ENCODE measurements around the gene SEMA3G.

The SEMA3G gene

DNA sequence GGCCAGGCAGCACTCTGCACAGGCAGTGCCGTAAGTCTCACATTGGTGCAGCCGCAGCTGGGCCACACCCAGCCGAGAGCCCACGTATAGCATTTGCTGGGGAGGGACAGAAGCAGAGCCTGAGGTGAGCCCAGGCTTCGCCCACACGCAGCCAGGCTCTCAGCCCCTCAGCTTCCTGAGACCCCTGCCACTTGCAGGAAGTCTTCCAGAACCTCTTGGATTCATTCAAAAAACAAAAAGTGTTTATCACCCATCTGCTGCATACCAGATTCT lies 6.9 kb downstream of the SEMA3G start:
- H3K27ac ChIP-seq (ENCODE audit: low read depth, low read length) = no peak overlapping the region
- H3K4me1 ChIP-seq (ENCODE audit: control insufficient read depth in 1 of 2, insufficient read depth in 2 of 2, low read length in 2 of 2) = no peaks in the 10 kb centered on the region
- H3K27me3 ChIP-seq (ENCODE audit: control insufficient read depth in 1 of 2, insufficient read depth in 2 of 2, low read length in 2 of 2) = no peaks in the 10 kb centered on the region
- H3K4me3 ChIP-seq (ENCODE audit: low read depth in 1 of 2, low read length in 2 of 2) = no peak overlapping the region
- no peaks in the 10 kb centered on the region for H3K9me3 ChIP-seq (ENCODE audit: control insufficient read depth in 1 of 2, low read length in 2 of 2)
- H3K9ac ChIP-seq (ENCODE audit: low read depth in 1 of 2, low read length in 2 of 2) = no peak overlapping the region
- H3K36me3 ChIP-seq (ENCODE audit: control insufficient read depth in 1 of 2, insufficient read depth in 2 of 2, low read length in 2 of 2) = no peaks in the 10 kb centered on the region

GRCh38 chr3:52437326-52438103 lies 7.4 kb downstream of the SEMA3G start:
- no peak overlapping the region for H3K9ac ChIP-seq (ENCODE audit: low read depth in 1 of 2, low read length in 2 of 2)
- no peak overlapping the region for H3K27ac ChIP-seq (ENCODE audit: low read depth, low read length)
- no peaks in the 10 kb centered on the region for H3K4me1 ChIP-seq (ENCODE audit: control insufficient read depth in 1 of 2, insufficient read depth in 2 of 2, low read length in 2 of 2)
- H3K4me3 ChIP-seq (ENCODE audit: low read depth in 1 of 2, low read length in 2 of 2) = no peak overlapping the region
- H3K9me3 ChIP-seq (ENCODE audit: control insufficient read depth in 1 of 2, low read length in 2 of 2) = no peaks in the 10 kb centered on the region
- no peaks in the 10 kb centered on the region for H3K36me3 ChIP-seq (ENCODE audit: control insufficient read depth in 1 of 2, insufficient read depth in 2 of 2, low read length in 2 of 2)
- no peaks in the 10 kb centered on the region for H3K27me3 ChIP-seq (ENCODE audit: control insufficient read depth in 1 of 2, insufficient read depth in 2 of 2, low read length in 2 of 2)

DNA sequence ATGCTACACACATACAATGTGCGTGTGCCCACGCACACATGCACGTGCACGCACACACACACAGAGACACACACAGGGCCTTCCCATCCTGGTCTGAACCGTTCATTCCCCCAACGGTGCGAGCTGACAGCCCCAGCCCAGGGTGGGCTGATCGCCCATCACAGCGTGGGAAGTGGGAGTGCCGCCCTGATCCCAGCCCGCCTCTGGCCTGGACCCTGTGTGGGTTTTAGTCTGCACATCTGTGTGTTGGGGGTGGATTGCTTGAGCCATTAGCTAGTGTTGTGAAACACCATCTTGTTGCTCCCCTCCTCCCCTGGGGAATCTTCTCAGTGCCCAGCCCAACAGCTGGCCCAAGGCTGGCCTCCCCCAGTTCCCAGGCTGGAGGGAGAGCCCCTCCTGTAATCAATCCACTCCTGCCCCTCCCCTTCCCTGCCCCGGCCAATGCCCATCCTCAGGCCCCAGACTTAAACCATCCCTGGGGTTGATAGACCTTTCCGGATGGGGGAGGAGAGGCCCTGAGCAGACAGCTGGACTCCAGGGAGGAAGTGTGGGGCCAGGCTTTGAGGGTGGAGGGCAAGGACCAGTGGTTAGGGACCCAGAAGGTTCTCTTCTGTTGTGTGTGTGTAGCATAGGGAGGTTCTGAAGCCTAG lies 8.3 kb downstream of the SEMA3G start:
- H3K9ac ChIP-seq (ENCODE audit: low read depth in 1 of 2, low read length in 2 of 2) = no peak overlapping the region
- no peak overlapping the region for H3K27ac ChIP-seq (ENCODE audit: low read depth, low read length)
- no peak overlapping the region for H3K4me3 ChIP-seq (ENCODE audit: low read depth in 1 of 2, low read length in 2 of 2)
- H3K36me3 ChIP-seq (ENCODE audit: control insufficient read depth in 1 of 2, insufficient read depth in 2 of 2, low read length in 2 of 2) = no peaks in the 10 kb centered on the region
- H3K27me3 ChIP-seq (ENCODE audit: control insufficient read depth in 1 of 2, insufficient read depth in 2 of 2, low read length in 2 of 2) = no peaks in the 10 kb centered on the region
- no peaks in the 10 kb centered on the region for H3K9me3 ChIP-seq (ENCODE audit: control insufficient read depth in 1 of 2, low read length in 2 of 2)
- H3K4me1 ChIP-seq (ENCODE audit: control insufficient read depth in 1 of 2, insufficient read depth in 2 of 2, low read length in 2 of 2) = no peaks in the 10 kb centered on the region

DNA sequence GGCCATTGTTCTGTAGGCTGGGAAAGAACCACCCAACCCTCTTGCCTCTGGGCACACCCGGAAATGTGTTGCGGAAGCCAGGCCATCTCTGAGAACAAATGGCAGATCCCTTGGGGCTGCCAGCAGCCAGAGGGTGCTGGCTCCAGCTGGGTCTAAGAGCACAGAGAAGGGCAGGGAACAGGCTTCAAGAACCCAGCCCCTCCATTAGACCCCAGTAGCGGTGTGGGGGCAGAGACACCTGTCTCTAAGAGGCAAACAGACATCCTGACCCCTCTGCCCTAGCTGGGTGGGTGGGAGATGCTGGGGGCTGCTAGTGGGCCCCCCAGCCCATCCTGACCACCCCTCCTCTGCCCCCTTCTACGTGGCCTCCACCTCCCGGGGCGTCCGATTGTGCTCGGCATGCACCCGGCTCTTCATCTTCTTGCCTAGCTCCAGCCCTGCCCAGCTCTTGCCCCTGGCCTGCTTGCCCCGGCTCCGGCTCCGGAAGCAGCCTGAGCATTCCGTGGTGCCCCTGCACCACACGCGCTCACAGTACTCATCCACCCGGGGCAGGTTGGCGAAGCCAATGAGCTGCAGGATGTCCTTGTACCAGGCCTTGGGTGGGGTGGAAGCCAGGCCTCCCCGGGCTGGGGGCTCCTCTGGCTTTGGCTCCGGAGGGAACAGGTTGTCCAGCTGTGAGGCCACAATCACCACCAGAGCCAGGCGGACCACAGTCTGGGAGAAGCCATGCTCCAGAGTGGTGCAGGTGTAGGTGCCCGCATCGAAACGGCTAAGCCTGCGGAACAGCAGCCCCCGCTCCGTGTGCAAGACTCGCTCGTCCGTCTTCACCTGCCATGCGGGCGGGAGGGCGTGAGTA lies 9.4 kb downstream of the SEMA3G start:
- H3K4me1 ChIP-seq (ENCODE audit: control insufficient read depth in 1 of 2, insufficient read depth in 2 of 2, low read length in 2 of 2) = no peaks in the 10 kb centered on the region
- no peaks in the 10 kb centered on the region for H3K36me3 ChIP-seq (ENCODE audit: control insufficient read depth in 1 of 2, insufficient read depth in 2 of 2, low read length in 2 of 2)
- no peak overlapping the region for H3K27ac ChIP-seq (ENCODE audit: low read depth, low read length)
- no peaks in the 10 kb centered on the region for H3K27me3 ChIP-seq (ENCODE audit: control insufficient read depth in 1 of 2, insufficient read depth in 2 of 2, low read length in 2 of 2)
- H3K9ac ChIP-seq (ENCODE audit: low read depth in 1 of 2, low read length in 2 of 2) = no peak overlapping the region
- no peak overlapping the region for H3K4me3 ChIP-seq (ENCODE audit: low read depth in 1 of 2, low read length in 2 of 2)
- no peaks in the 10 kb centered on the region for H3K9me3 ChIP-seq (ENCODE audit: control insufficient read depth in 1 of 2, low read length in 2 of 2)

DNA sequence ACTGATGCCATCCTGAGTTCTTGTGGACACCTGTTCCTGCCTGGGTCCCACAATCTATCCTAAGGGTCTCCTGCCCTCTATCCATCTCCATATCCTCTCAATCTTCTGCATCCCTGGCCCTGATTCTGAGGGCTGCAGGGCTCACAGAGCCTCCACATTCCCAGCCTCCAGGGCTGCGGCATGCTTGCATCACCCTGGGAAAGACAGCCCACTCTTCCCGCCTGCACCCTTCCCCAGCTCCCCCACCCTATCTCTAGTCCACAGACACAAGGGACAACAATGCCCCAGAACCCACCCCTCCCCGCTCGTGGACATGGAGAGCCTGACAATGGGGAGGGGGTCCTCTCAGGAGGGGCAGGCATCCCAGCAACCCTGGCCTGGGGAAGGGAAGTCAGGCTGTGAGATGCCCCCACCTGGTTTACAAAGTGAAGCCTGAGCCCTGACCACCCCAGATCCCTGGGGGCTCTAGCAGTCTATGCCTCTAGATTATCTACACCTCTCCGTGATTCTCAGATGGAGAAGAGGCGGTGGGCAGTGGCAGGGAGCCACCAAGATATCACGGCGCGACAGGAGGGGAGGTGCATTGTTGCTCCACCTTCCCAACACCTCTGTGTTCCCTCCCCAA lies 10.3 kb downstream of the SEMA3G start:
- Histone ChIP-seq H3K9me3 (ENCODE audit: control insufficient read depth in 1 of 2, low read length in 2 of 2) (no peaks in the 10 kb centered on the region), H3K27ac (ENCODE audit: low read depth, low read length) (no peak overlapping the region), H3K27me3 (ENCODE audit: control insufficient read depth in 1 of 2, insufficient read depth in 2 of 2, low read length in 2 of 2) (no peaks in the 10 kb centered on the region), H3K4me1 (ENCODE audit: control insufficient read depth in 1 of 2, insufficient read depth in 2 of 2, low read length in 2 of 2) (no peaks in the 10 kb centered on the region), H3K9ac (ENCODE audit: low read depth in 1 of 2, low read length in 2 of 2) (no peak overlapping the region), H3K4me3 (ENCODE audit: low read depth in 1 of 2, low read length in 2 of 2) (no peak overlapping the region), H3K36me3 (ENCODE audit: control insufficient read depth in 1 of 2, insufficient read depth in 2 of 2, low read length in 2 of 2) (no peaks in the 10 kb centered on the region)

- Histone ChIP-seq H3K4me1 (ENCODE audit: control insufficient read depth in 1 of 2, insufficient read depth in 2 of 2, low read length in 2 of 2) (no peaks in the 10 kb centered on the region), H3K9ac (ENCODE audit: low read depth in 1 of 2, low read length in 2 of 2) (no peak overlapping the region), H3K27ac (ENCODE audit: low read depth, low read length) (no peak overlapping the region), H3K27me3 (ENCODE audit: control insufficient read depth in 1 of 2, insufficient read depth in 2 of 2, low read length in 2 of 2) (no peaks in the 10 kb centered on the region), H3K4me3 (ENCODE audit: low read depth in 1 of 2, low read length in 2 of 2) (no peak overlapping the region), H3K9me3 (ENCODE audit: control insufficient read depth in 1 of 2, low read length in 2 of 2) (no peaks in the 10 kb centered on the region), H3K36me3 (ENCODE audit: control insufficient read depth in 1 of 2, insufficient read depth in 2 of 2, low read length in 2 of 2) (no peaks in the 10 kb centered on the region)
Measured at GRCh38 chr3:52433996-52434479, 10.9 kb downstream of the SEMA3G start.

DNA sequence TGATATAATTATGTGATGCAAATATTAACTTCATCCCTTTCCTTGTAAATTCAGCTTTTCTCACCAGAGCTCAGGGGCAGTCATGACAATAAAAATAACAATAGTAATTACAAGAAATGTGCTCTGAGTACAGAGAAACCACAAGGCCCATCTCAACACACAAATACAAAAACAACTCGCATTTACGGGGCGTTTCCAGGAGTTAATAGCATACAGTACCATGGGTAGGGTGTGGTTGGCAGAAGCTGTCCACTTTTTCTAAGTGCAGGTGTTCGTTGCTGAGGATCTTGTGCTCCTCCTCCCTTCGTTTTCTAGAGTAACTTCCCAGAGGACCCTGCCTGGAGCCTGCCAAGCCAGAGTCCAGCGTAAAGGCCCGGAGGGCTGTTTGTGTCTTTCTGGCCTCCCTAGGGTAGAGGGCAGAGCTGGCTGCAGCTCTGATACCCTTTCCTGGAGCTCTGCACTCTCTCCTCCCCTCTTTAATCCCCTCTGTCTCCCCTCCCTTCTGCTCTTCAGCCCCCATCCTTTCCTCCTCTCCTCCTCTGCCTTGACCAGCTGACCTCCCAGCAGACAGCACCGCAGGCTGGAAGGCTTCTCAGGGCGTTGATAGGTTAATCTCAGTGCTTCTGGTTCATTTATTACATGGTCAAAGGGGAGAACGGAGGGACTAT lies 11.4 kb downstream of the SEMA3G start:
- Histone ChIP-seq H3K4me1 (ENCODE audit: control insufficient read depth in 1 of 2, insufficient read depth in 2 of 2, low read length in 2 of 2) (no peaks in the 10 kb centered on the region), H3K36me3 (ENCODE audit: control insufficient read depth in 1 of 2, insufficient read depth in 2 of 2, low read length in 2 of 2) (no peaks in the 10 kb centered on the region), H3K9ac (ENCODE audit: low read depth in 1 of 2, low read length in 2 of 2) (no peak overlapping the region), H3K27me3 (ENCODE audit: control insufficient read depth in 1 of 2, insufficient read depth in 2 of 2, low read length in 2 of 2) (no peaks in the 10 kb centered on the region), H3K27ac (ENCODE audit: low read depth, low read length) (no peak overlapping the region), H3K4me3 (ENCODE audit: low read depth in 1 of 2, low read length in 2 of 2) (no peak overlapping the region), H3K9me3 (ENCODE audit: control insufficient read depth in 1 of 2, low read length in 2 of 2) (no peaks in the 10 kb centered on the region)

DNA sequence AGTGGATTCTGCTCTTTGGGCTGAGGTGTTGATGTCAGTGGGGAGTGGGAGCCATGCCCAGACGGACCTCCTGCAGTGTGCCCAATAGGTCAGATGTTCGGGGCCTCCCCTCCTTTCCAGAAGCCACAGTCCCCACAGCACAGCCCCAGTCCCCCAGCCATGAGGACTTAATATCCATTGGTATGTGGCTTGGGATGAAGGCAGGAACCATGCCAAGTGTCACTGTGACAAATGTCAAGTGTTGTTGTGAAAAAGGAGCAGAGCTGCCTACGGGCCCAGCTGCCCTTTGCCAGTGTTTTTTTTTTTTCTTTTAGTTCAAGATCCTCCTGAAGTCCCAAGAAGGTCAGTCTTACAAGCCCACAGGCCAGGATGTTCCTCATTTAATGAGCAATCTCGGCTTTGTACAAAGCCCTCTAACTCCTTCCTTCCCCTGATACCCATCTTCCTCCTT lies 12.2 kb downstream of the SEMA3G start:
- Histone ChIP-seq H3K4me3 (ENCODE audit: low read depth in 1 of 2, low read length in 2 of 2) (no peak overlapping the region), H3K9me3 (ENCODE audit: control insufficient read depth in 1 of 2, low read length in 2 of 2) (no peaks in the 10 kb centered on the region), H3K27ac (ENCODE audit: low read depth, low read length) (no peak overlapping the region), H3K9ac (ENCODE audit: low read depth in 1 of 2, low read length in 2 of 2) (no peak overlapping the region), H3K27me3 (ENCODE audit: control insufficient read depth in 1 of 2, insufficient read depth in 2 of 2, low read length in 2 of 2) (no peaks in the 10 kb centered on the region), H3K36me3 (ENCODE audit: control insufficient read depth in 1 of 2, insufficient read depth in 2 of 2, low read length in 2 of 2) (no peaks in the 10 kb centered on the region), H3K4me1 (ENCODE audit: control insufficient read depth in 1 of 2, insufficient read depth in 2 of 2, low read length in 2 of 2) (no peaks in the 10 kb centered on the region)

DNA sequence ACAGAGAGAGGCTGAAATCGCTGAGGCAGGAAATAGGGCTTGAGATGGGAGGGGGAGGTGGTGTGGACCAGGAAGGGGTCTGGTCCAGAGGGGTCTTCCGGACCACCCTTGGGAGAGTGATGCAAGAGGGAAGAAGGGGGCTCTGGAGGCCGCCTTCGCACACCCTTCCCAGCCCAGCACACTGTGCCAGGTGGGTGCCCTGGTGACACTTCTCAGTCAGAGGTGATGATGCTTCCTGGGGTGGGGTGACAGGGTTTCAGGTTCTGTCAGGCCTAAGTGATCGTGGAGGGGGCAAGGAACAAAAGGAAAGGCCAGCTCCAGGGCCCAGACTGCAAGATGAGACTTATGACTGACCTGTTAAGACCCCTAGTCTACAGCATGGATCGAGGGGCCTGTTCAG lies 12.7 kb downstream of the SEMA3G start:
- H3K4me3 ChIP-seq (ENCODE audit: low read depth in 1 of 2, low read length in 2 of 2) = no peak overlapping the region
- H3K27ac ChIP-seq (ENCODE audit: low read depth, low read length) = no peak overlapping the region
- no peaks in the 10 kb centered on the region for H3K36me3 ChIP-seq (ENCODE audit: control insufficient read depth in 1 of 2, insufficient read depth in 2 of 2, low read length in 2 of 2)
- no peaks in the 10 kb centered on the region for H3K27me3 ChIP-seq (ENCODE audit: control insufficient read depth in 1 of 2, insufficient read depth in 2 of 2, low read length in 2 of 2)
- no peaks in the 10 kb centered on the region for H3K4me1 ChIP-seq (ENCODE audit: control insufficient read depth in 1 of 2, insufficient read depth in 2 of 2, low read length in 2 of 2)
- no peaks in the 10 kb centered on the region for H3K9me3 ChIP-seq (ENCODE audit: control insufficient read depth in 1 of 2, low read length in 2 of 2)
- H3K9ac ChIP-seq (ENCODE audit: low read depth in 1 of 2, low read length in 2 of 2) = no peak overlapping the region
